Sigmoid colon (tissue), 4 donors: Measurements from ENCODE around the gene RCOR1.

Experiments used
- EP300 ChIP-seq, 4 donors: sonication (generic); formaldehyde crosslinking; IDR thresholded peaks; one replicate each; pipeline ENCODE4 v1.6.1; 2017; ENCODE audit warnings: antibody characterized with exemption in 4 of 4
- TF ChIP-seq, protein P1 (sequence below), 4 experiments: fragments of 450-650 bp in 3 of 4; fragments of 200-600 bp in 1 of 4; IDR thresholded peaks; one replicate each; pipeline ENCODE4 v1.5.1; 2016 to 2019; ENCODE audit warnings: antibody characterized with exemption in 4 of 4, mild to moderate bottlenecking in 3 of 4, moderate library complexity in 2 of 4

DNA sequence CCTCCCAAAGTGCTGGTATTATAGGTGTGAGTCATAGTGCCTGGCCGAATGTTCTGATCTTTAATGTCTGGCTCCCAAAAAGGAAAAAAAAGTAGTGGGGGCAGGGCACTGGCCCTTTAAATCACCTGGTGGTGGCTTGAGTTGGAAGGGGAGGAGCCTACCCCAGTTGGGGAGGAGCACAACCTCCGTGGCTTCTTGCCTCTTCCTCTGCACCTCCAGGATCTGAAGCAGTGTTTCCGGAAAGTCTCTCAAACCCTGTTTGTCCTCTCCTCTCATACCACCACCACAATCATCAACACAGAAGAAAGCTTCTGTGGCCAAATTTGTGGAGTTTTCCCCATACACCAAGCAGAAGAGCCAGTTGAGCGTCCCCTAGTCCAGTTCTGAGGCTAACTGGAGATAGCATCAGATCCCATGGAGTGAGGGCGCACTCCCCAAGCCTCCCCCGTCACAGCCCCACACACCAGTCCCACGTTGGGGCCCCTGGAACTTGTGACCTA lies 24.3 kb upstream of the RCOR1 start:
- TF ChIP-seq, protein P1, sequence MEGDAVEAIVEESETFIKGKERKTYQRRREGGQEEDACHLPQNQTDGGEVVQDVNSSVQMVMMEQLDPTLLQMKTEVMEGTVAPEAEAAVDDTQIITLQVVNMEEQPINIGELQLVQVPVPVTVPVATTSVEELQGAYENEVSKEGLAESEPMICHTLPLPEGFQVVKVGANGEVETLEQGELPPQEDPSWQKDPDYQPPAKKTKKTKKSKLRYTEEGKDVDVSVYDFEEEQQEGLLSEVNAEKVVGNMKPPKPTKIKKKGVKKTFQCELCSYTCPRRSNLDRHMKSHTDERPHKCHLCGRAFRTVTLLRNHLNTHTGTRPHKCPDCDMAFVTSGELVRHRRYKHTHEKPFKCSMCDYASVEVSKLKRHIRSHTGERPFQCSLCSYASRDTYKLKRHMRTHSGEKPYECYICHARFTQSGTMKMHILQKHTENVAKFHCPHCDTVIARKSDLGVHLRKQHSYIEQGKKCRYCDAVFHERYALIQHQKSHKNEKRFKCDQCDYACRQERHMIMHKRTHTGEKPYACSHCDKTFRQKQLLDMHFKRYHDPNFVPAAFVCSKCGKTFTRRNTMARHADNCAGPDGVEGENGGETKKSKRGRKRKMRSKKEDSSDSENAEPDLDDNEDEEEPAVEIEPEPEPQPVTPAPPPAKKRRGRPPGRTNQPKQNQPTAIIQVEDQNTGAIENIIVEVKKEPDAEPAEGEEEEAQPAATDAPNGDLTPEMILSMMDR (IDR thresholded peaks at IDR 0.05) = no peak
- no peak for TF ChIP-seq EP300 (IDR thresholded peaks at IDR 0.05)
